B cell (primary cell): Measurements from ENCODE around the gene DVL2. TPM values are rescaled to one million over a fixed set of nuclear protein-coding genes. Genes with fewer than 3 reads are reported as not detected.

ENCODE experiments used
- ATAC-seq: fragments of 200-7000 bp; cut with Tn5 transposase; one replicate; pipeline ENCODE4 v1.10.0; 2021; ENCODE audit warnings: low read depth, mild to moderate bottlenecking, moderate number of reproducible peaks, moderate library complexity
- CTCF ChIA-PET: fragments of 350-600 bp; sonication (Branson Sonifier 250); formaldehyde crosslinking; loops from one replicate; lab custom pipeline; 2021; ENCODE audit warnings: antibody characterized with exemption, inconsistent platforms; lab: Charles Lee
- POLR2A ChIA-PET: fragments of 350-600 bp; sonication (Branson Sonifier 250); formaldehyde crosslinking; loops from one replicate; lab custom pipeline; 2021; ENCODE audit warnings: antibody characterized with exemption; lab: Charles Lee
- DNase-seq: peaks from one replicate; pipeline ENCODE4 v3.0.0; 2013
- H2AFZ ChIP-seq: 2 replicates; pipeline ENCODE4 v1.6.1; 2012; ENCODE audit warnings: mild to moderate bottlenecking, low read depth, low read length; ENCODE audit not compliant: insufficient read depth, poor library complexity, severe bottlenecking
- H3K27ac ChIP-seq, 2 donors: 1 replicate in 1 of 2; 2 replicates in 1 of 2; pipeline ENCODE4 v1.5.1; 2012 to 2013; ENCODE audit warnings: low read length in 2 of 2, mild to moderate bottlenecking in 2 of 2, moderate library complexity in 1 of 2
- H3K27me3 ChIP-seq, 4 experiments: fragments of 200-600 bp in 1 of 4; sonication (generic) in 1 of 4; replicated peaks in 1 of 4; 1 replicate in 2 of 4; 2 replicates in 2 of 4; pipeline versions ENCODE4 v1.6.1 to v1.7.0; 2013 to 2016; ENCODE audit warnings: low read length in 3 of 4, mild to moderate bottlenecking in 2 of 4, mixed read lengths in 1 of 4, moderate library complexity in 1 of 4; ENCODE audit not compliant: insufficient read depth in 4 of 4, control insufficient read depth in 3 of 4; ENCODE audit errors: control extremely low read depth in 1 of 4
- H3K36me3 ChIP-seq, 2 experiments: replicated peaks in 1 of 2; 1 replicate in 1 of 2; 2 replicates in 1 of 2; pipeline versions ENCODE4 v1.6.1 to v1.7.1; 2013; ENCODE audit warnings: low read length in 1 of 2; ENCODE audit not compliant: insufficient read depth in 2 of 2, control insufficient read depth in 1 of 2; ENCODE audit errors: control extremely low read depth in 1 of 2, extremely low read depth in 1 of 2
- H3K4me1 ChIP-seq, 2 donors: fragments of 200-600 bp in 1 of 2; sonication (generic) in 1 of 2; 1 replicate in 1 of 2; 2 replicates in 1 of 2; pipeline versions ENCODE4 v1.5.1 to v1.6.1; 2013 to 2017; ENCODE audit warnings: low read length in 2 of 2; ENCODE audit not compliant: control insufficient read depth in 2 of 2, insufficient read depth in 2 of 2
- H3K4me2 ChIP-seq: replicated peaks from 2 replicates; pipeline ENCODE3; 2012; ENCODE audit warnings: mild to moderate bottlenecking, low read depth, low read length; ENCODE audit not compliant: poor library complexity, severe bottlenecking
- H3K4me3 ChIP-seq, 5 experiments: fragments of 200-600 bp in 1 of 5; sonication (generic) in 1 of 5; 1 replicate in 3 of 5; 2 replicates in 2 of 5; pipeline versions ENCODE4 v1.5.1 to v1.7.0; 2011 to 2016; ENCODE audit warnings: low read length in 4 of 5, mild to moderate bottlenecking in 4 of 5, low read depth in 2 of 5, control low read depth in 1 of 5, moderate library complexity in 1 of 5; ENCODE audit not compliant: insufficient read depth in 1 of 5; ENCODE audit errors: control extremely low read depth in 1 of 5, extremely low read depth in 1 of 5
- H3K79me2 ChIP-seq: fragments of 200-600 bp; sonication (generic); one replicate; pipeline ENCODE4 v1.6.0; 2016; ENCODE audit warnings: low read length; ENCODE audit not compliant: control insufficient read depth, insufficient read depth
- H3K9ac ChIP-seq: fragments of 200-600 bp; sonication (generic); 2 replicates; pipeline ENCODE4 v1.6.1; 2017; ENCODE audit warnings: mild to moderate bottlenecking, low read length, moderate library complexity
- H3K9me3 ChIP-seq, 3 donors: one replicate each; pipeline versions ENCODE4 v1.6.1 to v1.7.1; 2013; ENCODE audit warnings: low read length in 2 of 3; ENCODE audit not compliant: control insufficient read depth in 2 of 3, insufficient read depth in 1 of 3; ENCODE audit errors: control extremely low read depth in 1 of 3
- H4K20me1 ChIP-seq: 2 replicates; pipeline ENCODE4 v1.6.0; 2012; ENCODE audit warnings: mild to moderate bottlenecking, low read length; ENCODE audit not compliant: insufficient read depth, control insufficient read depth, poor library complexity, severe bottlenecking
- H3K27ac Mint-ChIP-seq: one replicate; pipeline ENCODE4 v1.8.0; 2021; ENCODE audit warnings: mixed read lengths
- H3K27me3 Mint-ChIP-seq: one replicate; pipeline ENCODE4 v1.8.0; 2021; ENCODE audit warnings: mixed read lengths
- H3K4me1 Mint-ChIP-seq: one replicate; pipeline ENCODE4 v1.8.0; 2021; ENCODE audit warnings: mixed read lengths
- H3K4me3 Mint-ChIP-seq: one replicate; pipeline ENCODE4 v1.8.0; 2021; ENCODE audit warnings: mixed read lengths
- H3K9me3 Mint-ChIP-seq: one replicate; pipeline ENCODE4 v1.8.0; 2022; ENCODE audit warnings: mixed read lengths; ENCODE audit not compliant: insufficient read depth
- CTCF ChIP-seq: fragments of 200-600 bp; IDR thresholded peaks from one replicate; pipeline ENCODE4 v1.8.0; 2022; ENCODE audit warnings: antibody characterized with exemption, mild to moderate bottlenecking
- EZH2 ChIP-seq: IDR thresholded peaks from 2 replicates; pipeline ENCODE4 v1.6.1; 2012; ENCODE audit warnings: borderline replicate concordance, low read depth, mild to moderate bottlenecking, moderate library complexity, low read length; ENCODE audit not compliant: insufficient read depth, poor library complexity, severe bottlenecking
- WGBS: methylation state at CpG from one replicate; pipeline ENCODE4 v1.1.5; 2013; ENCODE audit warnings: missing lambda C conversion rate; ENCODE audit not compliant: insufficient coverage; 5-methylcytosine and 5-hydroxymethylcytosine counted together
- intact Hi-C: fragments of 100-400 bp; cut with micrococcal nuclease; formaldehyde crosslinking; loops from one replicate; pipeline ENCODE4 v1.10.0; 2022
- polyA plus RNA-seq: library from polyadenylated mRNA; depleted of rRNA; stranded (reverse); fragments of >200 nt; gene quantifications from 2 replicates; pipeline ENCODE4 v1.2.3, GENCODE V29; 2012
- total RNA-seq, 2 donors: library from RNA; stranded (reverse); fragments of 120-200 nt in 1 of 2; gene quantifications; 1 replicate in 1 of 2; 2 replicates in 1 of 2; pipeline versions ENCODE4 v1.2.3 to v1.2.4, GENCODE V29; 2013 to 2022

Gene DVL2
- total and polyA plus RNA-seq, 2 donors (not counting 1 experiment from before 2014, with no cell fraction given), result 22.5 to 104 TPM

DNA sequence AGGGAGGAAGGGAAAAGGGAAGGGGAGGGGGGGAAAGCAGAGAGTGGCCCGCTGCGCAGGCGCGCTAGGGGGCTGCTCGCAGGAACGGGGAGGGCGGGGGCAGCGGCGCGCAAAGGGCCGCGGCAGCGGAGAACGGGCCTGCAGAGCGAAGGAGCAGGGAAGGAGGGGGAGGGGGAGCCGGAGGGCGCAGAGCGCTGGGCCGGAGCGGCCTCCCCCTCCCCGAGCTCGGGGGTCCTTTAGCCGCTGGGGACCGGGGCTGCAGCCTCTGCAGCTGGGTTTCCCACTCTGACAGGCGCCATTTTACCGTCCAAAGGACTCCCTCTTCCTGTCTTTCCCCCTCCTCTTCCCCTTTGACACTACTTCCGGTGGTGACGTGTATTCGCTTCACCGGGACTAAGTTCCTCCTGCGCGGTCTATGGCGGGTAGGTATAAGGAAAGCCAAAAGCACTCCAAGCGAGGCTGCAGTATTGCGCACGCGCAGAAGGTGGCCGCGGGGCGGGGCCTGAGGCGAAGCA is 17.4 kb upstream of the DVL2 start, which contains the start of gene CTDNEP1:
Gene CTDNEP1 (minus strand): TSS at position 74 of the 515 bp plus-strand sequence. CDS start 438 bp downstream, outside the sequence.
- peak; percentile 81 for ATAC-seq
- intact Hi-C loops, result loop anchor here (1.0 to 5.0 kb wide), 10 partner anchors 37 to 606 kb away; partner anchors contain the start of genes CYB5D1, EIF5A, NAA38 and NEURL4
- peaks cover 30 to 33% of the 10 kb centered on the region in 2 donors for H3K4me1 ChIP-seq
- peak within 1 kb of the TSS; percentile 69 to 90 (median 78) for H3K4me3 ChIP-seq
- peak within 1 kb of the TSS; percentile 94 for H3K9ac ChIP-seq
- TF ChIP-seq CTCF (no peak), EZH2 (no peak)
- peak within 1 kb of the TSS; percentile 86 for H2AFZ ChIP-seq
- H3K27ac Mint-ChIP-seq, result peak within 1 kb of the TSS; percentile 100
- H3K9me3 ChIP-seq, result no peaks in the 10 kb centered on the region
- no peak for DNase-seq
- CTCF ChIA-PET, result interaction anchor here (0.8 to 1.6 kb wide), 4 partner anchors 10 to 44 kb away, joined by 3 to 6 read pairs (median 4); partner anchors contain the start of genes GABARAP and PHF23
- peaks cover 44% of the 10 kb centered on the region for H3K4me1 Mint-ChIP-seq
- peaks cover 59% of the 10 kb centered on the region for H3K79me2 ChIP-seq
- H4K20me1 ChIP-seq, result peaks cover 14% of the 10 kb centered on the region
- POLR2A ChIA-PET, result interaction anchor here (0.5 to 3.6 kb wide), 9 partner anchors 9 to 945 kb away, joined by 3 to 26 read pairs (median 3); partner anchors contain the start of genes ACADVL, ACAP1, DLG4 and GABARAP
- 1% methylated on average over 35 of the region's 41 CpGs for WGBS
- H3K27me3 ChIP-seq, result no peaks in the 10 kb centered on the region
- peak within 1 kb of the TSS; percentile 99 for H3K4me2 ChIP-seq
- no peaks in the 10 kb centered on the region for H3K9me3 Mint-ChIP-seq
- H3K27ac ChIP-seq, result peak within 1 kb of the TSS; percentile 98 to 100
- peak within 1 kb of the TSS; percentile 98 for H3K4me3 Mint-ChIP-seq
- peaks cover 8 to 31% of the 10 kb centered on the region in 2 experiments for H3K36me3 ChIP-seq
- H3K27me3 Mint-ChIP-seq, result no peaks in the 10 kb centered on the region
